Activated CD4-positive, alpha-beta T cell treated with anti-CD3 and anti-CD28 coated beads for 36 hours (primary cell): ENCODE data around the gene FNIP1. TPM values are rescaled to one million over a fixed set of nuclear protein-coding genes. Genes with fewer than 3 reads are reported as not detected.
"Not testable (repeated sequence)": the region's sequence is repeated elsewhere in the genome, so short reads cannot be mapped to it uniquely, and the experiment has no call there.

Experiments used
- ATAC-seq: fragments of 200-7000 bp; cut with Tn5 transposase; one replicate; pipeline ENCODE4 v1.10.0; 2021; ENCODE audit warnings: mild to moderate bottlenecking, moderate library complexity
- CTCF ChIA-PET: fragments of 350-600 bp; sonication (Branson Sonifier 250); formaldehyde crosslinking; loops from one replicate; lab custom pipeline; 2021; ENCODE audit warnings: antibody characterized with exemption; lab: Charles Lee
- POLR2A ChIA-PET: fragments of 350-600 bp; sonication (Branson Sonifier 250); formaldehyde crosslinking; loops from one replicate; lab custom pipeline; 2021; ENCODE audit warnings: antibody characterized with exemption, inconsistent platforms; lab: Charles Lee
- DNase-seq: peaks from one replicate; pipeline ENCODE4 v3.0.0-alpha.2; 2020
- H3K27ac Mint-ChIP-seq: one replicate; pipeline ENCODE4 v1.8.0; 2021; ENCODE audit warnings: mixed read lengths
- H3K27me3 Mint-ChIP-seq: one replicate; pipeline ENCODE4 v1.8.0; 2021; ENCODE audit warnings: mixed read lengths
- H3K36me3 Mint-ChIP-seq: one replicate; pipeline ENCODE4 v1.8.0; 2021; ENCODE audit warnings: low read depth, mixed read lengths
- H3K4me1 Mint-ChIP-seq: one replicate; pipeline ENCODE4 v1.8.0; 2021; ENCODE audit warnings: mixed read lengths
- H3K4me3 Mint-ChIP-seq: one replicate; pipeline ENCODE4 v1.8.0; 2021; ENCODE audit warnings: mild to moderate bottlenecking, moderate library complexity, mixed read lengths
- H3K9me3 Mint-ChIP-seq: one replicate; pipeline ENCODE4 v1.8.0; 2021; ENCODE audit warnings: low read depth, mixed read lengths
- intact Hi-C, 2 experiments: fragments of 100-400 bp; cut with DNase I in 1 of 2; cut with micrococcal nuclease in 1 of 2; formaldehyde crosslinking; loops; one replicate each; pipeline versions ENCODE4 v1.14.2 to v1.15.1; 2022 to 2024; cut with DNase I, micrococcal nuclease
- total RNA-seq, 2 experiments: library from RNA; stranded (reverse); gene quantifications; one replicate each; pipeline ENCODE4 v1.2.3, GENCODE V29; 2021

The FNIP1 gene
- total RNA-seq, 2 experiments from 2014 or later, result 14.2 to 16.3 TPM

DNA sequence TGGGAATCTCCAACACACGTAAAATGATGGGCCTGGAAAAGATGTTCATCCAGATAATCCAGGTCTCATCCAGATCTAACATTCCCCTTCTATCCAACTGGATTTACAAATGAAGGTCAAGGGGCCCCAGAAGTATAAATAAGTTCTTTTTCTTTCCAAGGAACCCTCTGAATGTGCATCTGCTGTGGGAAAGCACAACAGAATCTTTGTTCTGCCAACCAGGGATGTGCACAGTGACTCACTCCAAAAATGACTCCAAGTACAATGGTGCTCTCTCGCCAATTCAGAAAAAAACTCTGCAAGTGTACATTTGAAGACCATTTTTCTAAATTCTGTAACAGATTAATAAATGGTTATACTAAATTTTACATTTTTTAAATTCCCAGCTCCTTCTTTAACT is 174.2 kb downstream of the FNIP1 start:
- H3K9me3 Mint-ChIP-seq, result no peaks in the 10 kb centered on the region
- H3K4me1 Mint-ChIP-seq, result peaks cover 73% of the 10 kb centered on the region
- POLR2A ChIA-PET, result no interaction called here
- no peak overlapping the region for H3K27ac Mint-ChIP-seq
- H3K4me3 Mint-ChIP-seq, result no peak overlapping the region
- H3K27me3 Mint-ChIP-seq, result no peaks in the 10 kb centered on the region
- DNase-seq (no peak), ATAC-seq (no peak)
- H3K36me3 Mint-ChIP-seq, result peaks cover 28% of the 10 kb centered on the region
- CTCF ChIA-PET, result interaction anchor here (0.5 kb wide), 1 partner anchor 93 kb away, joined by 4 read pairs; no protein-coding TSS in a partner anchor
- intact Hi-C loops, result no loop called here

DNA sequence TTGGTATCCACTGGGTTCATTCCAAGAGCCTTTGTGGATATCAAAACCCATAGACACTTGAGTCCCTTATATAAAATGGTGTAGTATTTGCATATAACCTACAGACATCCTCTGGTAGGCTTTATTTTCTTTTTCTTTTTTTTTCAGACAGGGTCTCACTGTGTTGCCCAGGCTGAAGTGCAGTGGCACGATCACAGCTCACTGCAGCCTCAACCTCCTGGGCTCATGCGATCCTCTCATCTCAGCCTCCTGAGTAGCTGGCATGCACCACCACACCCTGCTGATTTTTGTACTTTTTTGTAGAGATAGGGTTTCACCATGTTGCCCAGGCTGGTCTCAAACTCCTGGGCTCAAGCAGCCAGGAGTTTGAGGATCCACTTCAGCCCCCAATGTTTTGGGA is 175.7 kb downstream of the FNIP1 start:
- POLR2A ChIA-PET, H3K27me3 Mint-ChIP-seq, H3K4me3 Mint-ChIP-seq, H3K9me3 Mint-ChIP-seq, CTCF ChIA-PET, ATAC-seq, H3K27ac Mint-ChIP-seq, DNase-seq, intact Hi-C loops: not testable (repeated sequence)
- Mint-ChIP-seq H3K4me1 (peaks cover 74% of the 10 kb centered on the region), H3K36me3 (peaks cover 28% of the 10 kb centered on the region)

- H3K36me3 Mint-ChIP-seq, result peaks cover 28% of the 10 kb centered on the region
- no peak for ATAC-seq
- no peak for DNase-seq
- H3K27me3 Mint-ChIP-seq, result no peaks in the 10 kb centered on the region
- ChIA-PET CTCF (no interaction called here), POLR2A (no interaction called here)
- H3K9me3 Mint-ChIP-seq, result no peaks in the 10 kb centered on the region
- intact Hi-C loops, result no loop called here
- H3K4me3 Mint-ChIP-seq, result no peak overlapping the region
- no peak overlapping the region for H3K27ac Mint-ChIP-seq
- peaks cover 68% of the 10 kb centered on the region for H3K4me1 Mint-ChIP-seq
These were observed 177.7 kb downstream of the FNIP1 start for GRCh38 chr5:131619102-131619501.

DNA sequence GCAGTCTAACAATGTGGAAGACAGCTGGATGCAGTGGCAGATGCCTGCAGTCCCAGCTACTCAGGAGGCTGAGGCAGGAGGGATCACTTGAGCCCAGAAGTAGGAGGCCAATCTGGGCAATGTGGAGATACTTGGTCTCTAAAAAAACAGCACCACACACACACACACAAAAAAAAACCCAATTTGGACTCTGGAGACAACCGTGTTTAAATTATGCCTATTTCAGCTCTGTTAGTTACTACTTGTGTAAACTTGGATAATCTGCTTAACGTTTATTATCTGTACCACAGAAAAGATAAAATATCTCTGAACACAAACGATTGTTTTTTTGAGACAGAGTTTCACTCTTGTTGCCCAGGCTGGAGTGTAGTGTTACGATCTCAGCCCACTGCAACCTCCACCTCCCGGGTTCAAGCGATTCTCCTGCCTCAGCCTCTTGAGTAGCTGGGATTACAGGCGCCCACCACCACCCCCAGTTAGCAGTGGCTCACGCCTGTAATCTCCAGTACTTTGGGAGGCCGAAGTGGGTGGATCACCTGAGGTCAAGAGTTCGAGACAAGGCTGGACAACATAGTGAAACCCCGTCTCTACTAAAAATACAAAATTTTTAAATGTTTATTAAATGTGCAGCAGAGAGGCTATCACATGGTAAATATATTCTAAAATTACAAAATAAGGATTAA is 179.5 kb downstream of the FNIP1 start:
- H3K9me3 Mint-ChIP-seq, result no peaks in the 10 kb centered on the region
- ChIA-PET POLR2A (no interaction called here), CTCF (interaction anchor here (0.8 to 1.5 kb wide), 2 partner anchors 28 to 79 kb away, joined by 4 to 5 read pairs; no protein-coding TSS in a partner anchor)
- H3K36me3 Mint-ChIP-seq, result peaks cover 23% of the 10 kb centered on the region
- H3K27me3 Mint-ChIP-seq, result no peaks in the 10 kb centered on the region
- peaks cover 55% of the 10 kb centered on the region for H3K4me1 Mint-ChIP-seq
- no peak overlapping the region for H3K27ac Mint-ChIP-seq
- no peak overlapping the region for H3K4me3 Mint-ChIP-seq
- intact Hi-C loops, result no loop called here
- no peak for DNase-seq
- no peak for ATAC-seq

- DNase-seq (no peak), ATAC-seq (no peak)
- H3K9me3 Mint-ChIP-seq, result peaks cover 2% of the 10 kb centered on the region
- H3K36me3 Mint-ChIP-seq, result peaks cover 19% of the 10 kb centered on the region
- ChIA-PET CTCF (interaction anchor here (0.7 to 1.5 kb wide), 3 partner anchors 27 to 48 kb away, joined by 3 to 4 read pairs (median 3); no protein-coding TSS in a partner anchor), POLR2A (no interaction called here)
- no peak overlapping the region for H3K4me3 Mint-ChIP-seq
- no peaks in the 10 kb centered on the region for H3K27me3 Mint-ChIP-seq
- H3K27ac Mint-ChIP-seq, result no peak overlapping the region
- intact Hi-C loops, result no loop called here
- peaks cover 45% of the 10 kb centered on the region for H3K4me1 Mint-ChIP-seq
These were observed 180.9 kb downstream of the FNIP1 start for GRCh38 chr5:131615957-131616356.

DNA sequence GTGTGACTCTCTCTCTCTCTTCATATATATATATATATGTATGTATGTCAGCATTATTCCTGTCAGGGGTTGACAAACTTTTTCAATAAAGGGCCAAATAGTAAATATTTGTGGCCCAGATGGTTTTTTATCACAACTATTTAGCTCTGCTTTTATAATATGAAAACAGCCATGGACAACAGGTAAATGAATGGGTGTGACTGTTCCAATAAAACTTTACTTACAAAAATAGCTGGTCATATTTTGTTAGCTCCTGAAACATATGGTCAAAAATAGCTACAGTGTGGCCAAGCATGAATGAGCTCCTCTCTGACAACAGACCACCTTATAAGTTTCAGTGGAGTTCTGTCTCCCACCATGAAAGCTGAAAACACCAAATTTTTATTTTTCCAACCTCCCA is 183.4 kb downstream of the FNIP1 start:
- DNase-seq (no peak), ATAC-seq (no peak)
- ChIA-PET CTCF (interaction anchor here (0.6 to 1.5 kb wide), 5 partner anchors 24 to 325 kb away, joined by 3 to 7 read pairs (median 4); no protein-coding TSS in a partner anchor), POLR2A (interaction anchor here (0.7 kb wide), 1 partner anchor 21 kb away, joined by 3 read pairs; no protein-coding TSS in a partner anchor)
- H3K4me3 Mint-ChIP-seq, result no peak overlapping the region
- peaks cover 45% of the 10 kb centered on the region for H3K4me1 Mint-ChIP-seq
- H3K36me3 Mint-ChIP-seq, result peaks cover 28% of the 10 kb centered on the region
- intact Hi-C loops, result no loop called here
- no peaks in the 10 kb centered on the region for H3K27me3 Mint-ChIP-seq
- peaks cover 2% of the 10 kb centered on the region for H3K9me3 Mint-ChIP-seq
- H3K27ac Mint-ChIP-seq, result no peak overlapping the region

- no peak for DNase-seq
- H3K27ac Mint-ChIP-seq, result no peak overlapping the region
- no peak for ATAC-seq
- no peaks in the 10 kb centered on the region for H3K27me3 Mint-ChIP-seq
- H3K4me3 Mint-ChIP-seq, result no peak overlapping the region
- peaks cover 29% of the 10 kb centered on the region for H3K36me3 Mint-ChIP-seq
- ChIA-PET CTCF (interaction anchor here (1.0 to 1.4 kb wide), 3 partner anchors 18 to 200 kb away, joined by 3 read pairs; no protein-coding TSS in a partner anchor), POLR2A (no interaction called here)
- intact Hi-C loops, result no loop called here
- peaks cover 47% of the 10 kb centered on the region for H3K4me1 Mint-ChIP-seq
- peaks cover 2% of the 10 kb centered on the region for H3K9me3 Mint-ChIP-seq
These were observed 185.8 kb downstream of the FNIP1 start for GRCh38 chr5:131611064-131611381.

DNA sequence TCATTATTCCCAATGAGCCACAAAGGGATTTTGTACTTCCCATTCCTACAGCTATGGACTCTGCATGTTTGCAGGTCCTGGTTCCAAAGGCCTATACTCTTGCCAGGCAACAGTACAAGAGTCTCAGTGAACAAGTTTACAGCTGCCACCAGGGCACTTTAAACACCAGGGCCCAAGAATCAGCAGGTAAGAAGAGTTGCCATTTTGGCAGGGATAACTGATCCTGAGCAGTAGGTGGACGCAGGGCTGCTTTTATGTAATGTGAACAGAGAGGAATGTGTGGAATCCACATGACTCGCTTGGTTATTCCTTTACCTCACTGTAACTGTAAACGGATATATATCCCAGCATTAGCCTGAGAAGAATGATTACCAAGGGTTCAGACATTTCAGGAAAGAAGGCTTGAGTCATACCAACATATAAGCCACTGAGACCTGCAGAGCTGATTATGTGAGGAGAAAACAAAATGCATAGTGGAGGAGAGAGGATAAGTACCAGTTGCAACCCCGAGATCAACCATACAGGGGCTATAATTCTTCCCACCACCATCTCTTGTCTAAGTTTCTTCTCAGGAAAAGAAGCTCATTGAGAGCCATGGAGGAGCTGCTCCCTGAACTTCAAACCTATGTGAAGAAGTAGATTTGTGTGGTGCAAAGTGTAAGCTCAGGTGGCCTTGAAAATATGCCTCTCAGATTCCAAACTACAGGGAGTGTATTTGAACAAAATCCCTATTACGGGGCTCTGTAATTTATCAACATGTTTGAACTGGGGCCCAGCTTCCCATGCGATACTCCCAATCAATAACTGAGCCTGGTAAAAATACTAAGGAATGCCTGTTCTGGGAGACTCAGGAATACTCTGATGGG is 186.4 kb downstream of the FNIP1 start:
- Mint-ChIP-seq H3K4me1 (peaks cover 45% of the 10 kb centered on the region), H3K27me3 (no peaks in the 10 kb centered on the region), H3K9me3 (peaks cover 2% of the 10 kb centered on the region), H3K4me3 (no peak overlapping the region), H3K36me3 (peaks cover 26% of the 10 kb centered on the region), H3K27ac (no peak overlapping the region)
- POLR2A ChIA-PET, result no interaction called here
- DNase-seq (no peak), ATAC-seq (no peak)
- CTCF ChIA-PET, result interaction anchor here (1.0 to 1.4 kb wide), 3 partner anchors 19 to 200 kb away, joined by 3 read pairs; no protein-coding TSS in a partner anchor
- intact Hi-C loops, result no loop called here

- ChIA-PET POLR2A (no interaction called here), CTCF (interaction anchor here (1.4 kb wide), 1 partner anchor 21 kb away, joined by 3 read pairs; no protein-coding TSS in a partner anchor)
- no peak overlapping the region for H3K4me3 Mint-ChIP-seq
- H3K4me1 Mint-ChIP-seq, result peaks cover 50% of the 10 kb centered on the region
- intact Hi-C loops, result no loop called here
- ATAC-seq, result no peak
- no peaks in the 10 kb centered on the region for H3K27me3 Mint-ChIP-seq
- H3K36me3 Mint-ChIP-seq, result peaks cover 24% of the 10 kb centered on the region
- no peak for DNase-seq
- H3K9me3 Mint-ChIP-seq, result peaks cover 2% of the 10 kb centered on the region
- H3K27ac Mint-ChIP-seq, result no peak overlapping the region
These were observed 187.0 kb downstream of the FNIP1 start for GRCh38 chr5:131609774-131610173.

DNA sequence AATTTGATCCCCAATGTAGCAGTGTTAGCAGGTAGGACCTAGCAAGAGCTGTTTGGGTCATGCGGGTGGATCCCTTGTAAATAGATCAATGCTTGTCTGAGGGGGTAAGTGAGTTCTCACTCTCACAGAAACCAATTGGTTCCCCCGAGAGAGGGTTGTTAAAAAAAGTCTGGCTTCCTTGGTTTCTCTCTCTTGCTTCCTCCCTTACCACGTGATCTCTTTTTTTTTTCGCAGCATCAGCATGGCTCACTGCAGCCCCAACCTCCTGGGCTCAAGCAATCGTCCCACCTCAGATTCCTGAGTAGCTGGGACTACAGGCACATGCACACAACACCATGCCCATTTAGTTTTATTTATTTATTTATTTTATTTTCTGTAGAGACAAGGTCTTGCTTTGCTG is 188.2 kb downstream of the FNIP1 start:
- peaks cover 54% of the 10 kb centered on the region for H3K4me1 Mint-ChIP-seq
- DNase-seq (no peak), ATAC-seq (no peak)
- ChIA-PET POLR2A (no interaction called here), CTCF (no interaction called here)
- no peak overlapping the region for H3K4me3 Mint-ChIP-seq
- peaks cover 2% of the 10 kb centered on the region for H3K9me3 Mint-ChIP-seq
- H3K27me3 Mint-ChIP-seq, result no peaks in the 10 kb centered on the region
- intact Hi-C loops, result no loop called here
- peaks cover 21% of the 10 kb centered on the region for H3K36me3 Mint-ChIP-seq
- H3K27ac Mint-ChIP-seq, result no peak overlapping the region

DNA sequence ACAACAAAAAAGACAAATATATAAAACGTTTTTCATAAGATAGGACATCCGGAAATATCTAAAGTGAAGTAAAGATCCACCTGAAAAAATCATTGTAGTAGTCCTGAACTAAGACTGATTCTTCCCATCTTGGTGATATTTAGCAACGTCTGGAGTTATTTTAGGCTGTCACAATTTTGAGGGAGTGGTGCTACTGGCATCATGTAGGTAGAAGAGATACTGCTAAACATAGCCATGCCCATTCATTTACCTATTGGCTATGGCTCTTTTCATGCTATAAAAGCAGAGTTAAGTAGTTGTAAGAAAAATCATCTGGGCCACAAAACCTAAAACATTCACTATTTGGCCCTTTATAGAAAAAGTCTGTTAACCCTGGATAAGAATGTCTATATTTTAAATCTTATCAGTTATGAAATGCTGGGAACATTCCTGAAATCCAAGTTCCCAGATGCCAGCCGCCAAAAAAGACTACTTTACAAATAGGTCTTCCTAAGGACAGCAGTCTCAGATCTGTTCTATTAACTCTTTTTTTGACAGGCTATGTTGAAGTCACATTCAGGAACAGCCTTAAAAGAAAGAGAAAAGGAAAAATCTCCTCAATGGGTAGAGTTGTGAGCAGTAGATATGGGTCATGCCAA is 188.8 kb downstream of the FNIP1 start:
- ChIA-PET CTCF (no interaction called here), POLR2A (no interaction called here)
- Mint-ChIP-seq H3K36me3 (peaks cover 20% of the 10 kb centered on the region), H3K4me1 (peaks cover 53% of the 10 kb centered on the region), H3K27me3 (no peaks in the 10 kb centered on the region), H3K9me3 (peaks cover 2% of the 10 kb centered on the region), H3K27ac (no peak overlapping the region), H3K4me3 (no peak overlapping the region)
- no peak for DNase-seq
- intact Hi-C loops, result no loop called here
- no peak for ATAC-seq
